BLaER1 (cell line): ENCODE data around the gene IPPK.
A peak's percentile ranks its signal among the peaks of the same experiment; 100 is the strongest.

Source experiments
- H3K27ac ChIP-seq: shearing (Covaris generic); formaldehyde crosslinking; 2 replicates; pipeline ENCODE4 v1.8.1; 2022
- H3K27me3 ChIP-seq: shearing (Covaris generic); formaldehyde crosslinking; 2 replicates; pipeline ENCODE4 v1.8.1; 2022
- H3K36me3 ChIP-seq: shearing (Covaris generic); formaldehyde crosslinking; 2 replicates; pipeline ENCODE4 v1.8.1; 2022
- H3K4me1 ChIP-seq: shearing (Covaris generic); formaldehyde crosslinking; 2 replicates; pipeline ENCODE4 v1.8.1; 2022
- H3K4me2 ChIP-seq: shearing (Covaris generic); formaldehyde crosslinking; 2 replicates; pipeline ENCODE4 v1.8.1; 2022
- H3K4me3 ChIP-seq: shearing (Covaris generic); formaldehyde crosslinking; 2 replicates; pipeline ENCODE4 v1.8.1; 2022
- H3K9ac ChIP-seq: shearing (Covaris generic); formaldehyde crosslinking; 2 replicates; pipeline ENCODE4 v1.8.1; 2022
- H3K9me3 ChIP-seq: shearing (Covaris generic); formaldehyde crosslinking; 2 replicates; pipeline ENCODE4 v1.8.1; 2022
- H4K20me1 ChIP-seq: shearing (Covaris generic); formaldehyde crosslinking; 2 replicates; pipeline ENCODE4 v1.8.1; 2022
- Cebpa-rat ChIP-seq: shearing (Covaris generic); IDR thresholded peaks from 2 replicates; pipeline ENCODE4 v1.8.1; 2022

The IPPK gene

GRCh38 chr9:92666912-92667532 is 2.9 kb downstream of the IPPK start:
- no peak overlapping the region for H3K27ac ChIP-seq

DNA sequence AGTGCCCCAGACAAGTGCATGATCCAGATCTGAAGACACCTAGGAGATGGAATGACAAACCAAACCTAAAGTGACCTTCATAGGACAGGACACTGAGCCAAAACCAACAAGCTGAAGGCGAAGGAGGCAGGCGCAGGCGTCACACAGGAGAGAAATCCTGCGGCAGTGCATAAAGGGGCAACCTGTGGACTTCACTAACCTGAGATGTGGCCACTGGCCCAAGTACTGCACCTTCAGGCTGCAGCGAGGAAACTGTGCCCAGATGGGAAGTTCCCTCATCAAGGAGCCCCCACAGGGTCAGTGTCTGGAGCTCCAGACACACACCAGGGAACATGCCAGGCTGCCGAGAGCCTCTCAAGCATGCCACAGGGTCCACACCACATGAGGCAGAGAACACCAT is 3.7 kb downstream of the IPPK start:
- H3K27ac ChIP-seq = peak overlapping the region; percentile 19; the same call in 1 of the 2 replicates
- H3K4me2 ChIP-seq = peak overlapping the region; percentile 3; the same call in 1 of the 2 replicates
- H3K27me3 ChIP-seq = no peaks in the 10 kb centered on the region
- H4K20me1 ChIP-seq = peaks cover 68% of the 10 kb centered on the region
- peaks cover 64% of the 10 kb centered on the region for H3K4me1 ChIP-seq
- H3K36me3 ChIP-seq = peaks cover 48% of the 10 kb centered on the region
- no peak for TF ChIP-seq Cebpa-rat
- no peak overlapping the region for H3K4me3 ChIP-seq
- H3K9ac ChIP-seq = no peak overlapping the region
- H3K9me3 ChIP-seq = no peaks in the 10 kb centered on the region

More at GRCh38 chr9:92666912-92667532, 2.9 kb downstream of the IPPK start:
- Histone ChIP-seq H3K4me3 (no peak overlapping the region), H3K4me2 (no peak overlapping the region), H3K27me3 (no peaks in the 10 kb centered on the region), H3K4me1 (peaks cover 59% of the 10 kb centered on the region), H3K9ac (0 out of 2 replicates have a peak overlapping the region, but pooled peaks have one; percentile 24), H4K20me1 (peaks cover 60% of the 10 kb centered on the region), H3K36me3 (peaks cover 43% of the 10 kb centered on the region), H3K9me3 (no peaks in the 10 kb centered on the region)
- no peak for TF ChIP-seq Cebpa-rat

- Histone ChIP-seq H3K27ac (peak overlapping the region; percentile 19; the same call in 1 of the 2 replicates), H4K20me1 (peaks cover 72% of the 10 kb centered on the region), H3K9ac (no peak overlapping the region), H3K4me1 (peaks cover 64% of the 10 kb centered on the region), H3K4me3 (no peak overlapping the region), H3K9me3 (no peaks in the 10 kb centered on the region), H3K36me3 (peaks cover 48% of the 10 kb centered on the region), H3K4me2 (peak overlapping the region; percentile 3; the same call in 1 of the 2 replicates), H3K27me3 (no peaks in the 10 kb centered on the region)
- no peak for TF ChIP-seq Cebpa-rat
These were observed 4.1 kb downstream of the IPPK start for GRCh38 chr9:92665836-92666235.

DNA sequence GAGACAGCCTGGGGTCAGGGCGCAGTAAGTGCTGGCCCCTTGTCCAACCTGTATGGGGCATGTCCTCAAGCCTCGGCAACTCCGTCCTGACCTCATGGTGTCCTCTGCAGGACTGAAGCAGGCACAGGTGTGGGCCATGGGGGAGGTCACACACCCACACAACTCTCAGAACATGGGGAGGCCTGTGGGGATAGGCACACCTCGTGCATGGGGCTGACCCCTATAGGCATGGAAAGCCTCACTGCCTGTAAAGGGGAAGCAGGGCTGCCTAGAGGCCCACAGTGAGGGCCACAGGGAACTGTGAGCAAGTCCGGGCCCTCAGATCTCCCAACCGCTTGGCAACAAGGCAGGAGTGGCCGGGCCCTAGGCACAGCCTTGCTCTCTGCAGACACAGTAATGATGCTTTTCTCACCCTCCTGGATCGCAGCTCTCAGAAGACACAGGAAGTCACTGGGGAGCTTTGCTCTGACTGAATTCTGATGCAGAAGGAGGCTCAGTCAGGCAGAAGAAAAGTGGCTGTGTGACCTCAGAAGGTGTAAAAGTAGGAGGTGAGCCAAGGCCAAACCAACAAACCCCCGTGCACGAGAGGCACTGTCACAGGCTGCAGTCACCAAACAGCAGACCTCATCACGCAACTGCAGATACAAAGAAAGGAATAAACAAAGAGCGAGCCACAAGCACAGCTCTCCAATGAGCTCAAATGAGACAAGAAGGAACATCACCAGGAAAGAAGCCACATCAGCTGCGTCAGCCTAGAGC is 5.4 kb downstream of the IPPK start:
- Histone ChIP-seq H3K36me3 (peaks cover 53% of the 10 kb centered on the region), H3K4me3 (no peak overlapping the region), H3K27me3 (no peaks in the 10 kb centered on the region), H3K9ac (peak overlapping the region; percentile 8; the same call in 1 of the 2 replicates), H3K4me2 (peak overlapping the region; percentile 43), H3K27ac (peak overlapping the region; percentile 25; the same call in 1 of the 2 replicates), H4K20me1 (peaks cover 84% of the 10 kb centered on the region), H3K9me3 (no peaks in the 10 kb centered on the region), H3K4me1 (peaks cover 70% of the 10 kb centered on the region)
- TF ChIP-seq Cebpa-rat = no peak

DNA sequence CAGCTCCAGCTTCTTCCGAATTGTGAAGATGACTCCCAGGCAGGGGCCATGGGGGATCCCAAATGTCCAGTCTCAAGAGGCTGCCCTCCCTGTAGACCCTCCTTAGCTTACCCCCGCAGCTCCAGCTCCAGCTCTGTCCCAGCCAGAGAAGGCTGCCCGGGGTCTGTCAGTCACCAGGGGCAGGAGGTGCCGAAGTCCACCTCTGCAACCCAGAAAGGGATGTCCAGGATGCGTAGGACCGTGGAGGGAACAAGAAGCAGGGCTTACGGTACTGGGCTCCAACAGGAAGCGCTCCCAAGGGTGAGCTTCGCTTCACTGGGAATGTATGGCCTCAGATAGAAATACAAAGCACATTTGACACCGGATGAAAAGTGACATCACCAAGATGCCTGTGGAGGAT is 6.0 kb downstream of the IPPK start:
- no peaks in the 10 kb centered on the region for H3K27me3 ChIP-seq
- no peak overlapping the region for H3K27ac ChIP-seq
- H3K9ac ChIP-seq = no peak overlapping the region
- H3K4me3 ChIP-seq = no peak overlapping the region
- H3K9me3 ChIP-seq = no peaks in the 10 kb centered on the region
- H3K4me2 ChIP-seq = peak overlapping the region; percentile 43; the same call in 1 of the 2 replicates
- TF ChIP-seq Cebpa-rat = no peak
- peaks cover 53% of the 10 kb centered on the region for H3K36me3 ChIP-seq
- peaks cover 86% of the 10 kb centered on the region for H4K20me1 ChIP-seq
- peaks cover 65% of the 10 kb centered on the region for H3K4me1 ChIP-seq

DNA sequence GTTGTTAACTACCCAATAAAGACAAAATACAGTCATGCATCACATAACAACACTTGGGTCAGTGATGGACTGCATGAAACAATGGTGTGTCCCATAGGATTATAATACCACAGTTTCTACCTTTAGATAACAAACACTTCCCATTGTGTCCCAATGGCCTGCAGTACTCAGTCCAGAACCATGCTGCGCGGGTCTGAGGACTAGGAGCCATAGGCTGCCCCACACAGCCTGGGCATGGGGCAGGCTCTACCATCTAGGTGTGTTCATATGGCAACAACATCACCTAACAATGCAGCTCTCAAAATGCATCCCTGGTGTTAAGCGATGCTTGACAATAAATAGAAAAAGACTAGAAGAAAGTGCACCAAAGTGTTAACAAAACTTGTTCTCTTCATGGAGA is 6.8 kb downstream of the IPPK start:
- H3K36me3 ChIP-seq = peaks cover 61% of the 10 kb centered on the region
- H3K9me3 ChIP-seq = no peaks in the 10 kb centered on the region
- peaks cover 85% of the 10 kb centered on the region for H4K20me1 ChIP-seq
- no peak overlapping the region for H3K4me3 ChIP-seq
- H3K27me3 ChIP-seq = no peaks in the 10 kb centered on the region
- H3K27ac ChIP-seq = no peak overlapping the region
- TF ChIP-seq Cebpa-rat = no peak
- H3K9ac ChIP-seq = no peak overlapping the region
- peaks cover 57% of the 10 kb centered on the region for H3K4me1 ChIP-seq
- H3K4me2 ChIP-seq = no peak overlapping the region

DNA sequence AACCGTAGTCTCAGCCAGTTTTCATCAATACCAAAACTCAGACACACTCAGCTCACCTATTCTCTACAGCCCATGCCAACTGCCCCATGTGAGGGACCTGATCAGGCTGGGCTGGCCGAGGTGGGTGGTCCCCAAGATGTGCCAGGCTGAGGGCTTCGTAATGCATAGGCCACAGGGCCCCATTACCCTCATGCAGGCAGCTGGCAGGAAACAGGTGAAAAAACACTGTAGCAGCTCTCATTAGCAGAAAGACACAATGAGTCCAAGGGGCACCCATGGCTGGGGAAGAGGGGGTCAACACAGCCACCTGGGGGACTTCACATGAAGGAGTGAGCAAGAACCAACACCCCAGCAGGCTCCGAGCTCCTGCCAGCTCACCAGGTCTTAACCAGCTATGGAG is 8.2 kb downstream of the IPPK start:
- no peaks in the 10 kb centered on the region for H3K9me3 ChIP-seq
- H3K36me3 ChIP-seq = peaks cover 65% of the 10 kb centered on the region
- peaks cover 79% of the 10 kb centered on the region for H4K20me1 ChIP-seq
- no peak overlapping the region for H3K27ac ChIP-seq
- peak overlapping the region; percentile 8 for H3K4me2 ChIP-seq
- peaks cover 63% of the 10 kb centered on the region for H3K4me1 ChIP-seq
- H3K27me3 ChIP-seq = no peaks in the 10 kb centered on the region
- no peak for TF ChIP-seq Cebpa-rat
- H3K4me3 ChIP-seq = no peak overlapping the region
- no peak overlapping the region for H3K9ac ChIP-seq

DNA sequence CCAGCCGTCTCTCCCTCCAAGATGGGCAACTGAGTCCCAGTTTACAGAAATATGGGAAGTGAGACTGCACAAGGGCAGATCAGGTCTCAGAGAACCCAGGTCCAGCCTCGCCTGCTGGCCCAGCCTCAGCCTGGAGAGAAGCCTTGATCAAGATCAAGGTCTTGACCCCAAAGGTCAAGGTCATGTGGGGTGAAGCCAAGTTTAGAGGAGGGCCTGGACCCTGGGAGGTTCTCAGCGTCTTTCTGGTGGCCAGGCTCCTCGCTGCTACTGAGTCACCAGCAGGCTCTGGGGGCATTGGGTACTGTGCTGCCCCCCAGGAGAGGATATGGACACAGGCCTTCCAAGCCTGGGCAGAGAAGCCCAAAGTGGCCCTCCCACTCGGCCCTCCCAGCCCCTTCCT is 8.8 kb downstream of the IPPK start:
- H4K20me1 ChIP-seq = peaks cover 73% of the 10 kb centered on the region
- H3K4me2 ChIP-seq = peak overlapping the region; percentile 8; the same call in 1 of the 2 replicates
- TF ChIP-seq Cebpa-rat = no peak
- peaks cover 69% of the 10 kb centered on the region for H3K4me1 ChIP-seq
- H3K36me3 ChIP-seq = peaks cover 64% of the 10 kb centered on the region
- H3K4me3 ChIP-seq = no peak overlapping the region
- no peak overlapping the region for H3K27ac ChIP-seq
- H3K9ac ChIP-seq = no peak overlapping the region
- no peaks in the 10 kb centered on the region for H3K27me3 ChIP-seq
- H3K9me3 ChIP-seq = no peaks in the 10 kb centered on the region

- Histone ChIP-seq H3K4me1 (peaks cover 75% of the 10 kb centered on the region), H4K20me1 (peaks cover 68% of the 10 kb centered on the region), H3K27me3 (no peaks in the 10 kb centered on the region), H3K4me3 (no peak overlapping the region), H3K9ac (no peak overlapping the region), H3K4me2 (no peak overlapping the region), H3K36me3 (peaks cover 69% of the 10 kb centered on the region), H3K9me3 (no peaks in the 10 kb centered on the region), H3K27ac (no peak overlapping the region)
- no peak for TF ChIP-seq Cebpa-rat
These were observed 9.7 kb downstream of the IPPK start for GRCh38 chr9:92660266-92660665.

DNA sequence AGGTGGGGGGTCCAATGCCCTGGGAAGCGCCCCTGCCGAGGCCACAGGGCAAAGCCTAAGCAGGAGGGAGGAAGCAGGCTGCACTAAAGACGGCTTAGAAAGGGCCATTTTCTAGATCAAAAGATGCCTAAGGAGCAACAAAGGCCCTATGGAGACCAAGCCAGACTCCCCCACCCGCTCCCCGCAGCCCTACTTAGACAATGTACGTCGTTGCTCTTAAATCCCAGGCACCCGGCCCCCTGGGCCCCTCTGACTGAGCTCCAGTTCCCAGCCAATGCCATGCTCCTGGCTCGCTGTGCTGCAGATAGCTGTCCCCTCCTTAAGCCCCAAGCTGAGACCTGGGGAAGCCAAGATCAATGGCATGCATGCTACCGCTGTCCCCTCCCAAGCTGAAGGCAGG is 10.3 kb downstream of the IPPK start:
- no peak overlapping the region for H3K27ac ChIP-seq
- H3K4me1 ChIP-seq = peaks cover 75% of the 10 kb centered on the region
- no peak overlapping the region for H3K9ac ChIP-seq
- H3K36me3 ChIP-seq = peaks cover 74% of the 10 kb centered on the region
- H3K27me3 ChIP-seq = no peaks in the 10 kb centered on the region
- no peak overlapping the region for H3K4me3 ChIP-seq
- no peak for TF ChIP-seq Cebpa-rat
- H4K20me1 ChIP-seq = peaks cover 61% of the 10 kb centered on the region
- no peak overlapping the region for H3K4me2 ChIP-seq
- no peaks in the 10 kb centered on the region for H3K9me3 ChIP-seq
